Measurements from ENCODE around the gene TIMM17B. TPM values are rescaled to one million over a fixed set of nuclear protein-coding genes. Genes with fewer than 3 reads are reported as not detected.

The TIMM17B gene
- total RNA-seq, 1 experiment from 2014 or later: 89.7 TPM

GRCh38 chrX:48904180-48904579, 6.6 kb upstream of the TIMM17B start:
- Histone ChIP-seq H3K56ac (ENCODE audit: insufficient read length, low read depth, low read length) (no peak overlapping the region), H2BK20ac (ENCODE audit: low read depth, low read length, poor library complexity, severe bottlenecking) (no peak overlapping the region), H3T11ph (ENCODE audit: low read length) (no peak overlapping the region), H2BK15ac (ENCODE audit: low read depth, low read length) (no peak overlapping the region), H3K27me3 (ENCODE audit: insufficient read depth, low read length) (no peaks in the 10 kb centered on the region), H2BK120ac (ENCODE audit: low read depth, low read length, poor library complexity, severe bottlenecking) (no peak overlapping the region), H3K4ac (ENCODE audit: low read depth, low read length) (no peak overlapping the region), H3K79me1 (ENCODE audit: insufficient read depth, low read depth, low read length, poor library complexity, severe bottlenecking) (no peaks in the 10 kb centered on the region), H3K27ac (ENCODE audit: insufficient read length, low read depth, low read length) (no peak overlapping the region), H2BK5ac (ENCODE audit: insufficient read length, low read length) (no peak overlapping the region), H3K4me2 (ENCODE audit: insufficient read depth, insufficient read length, low read length) (no peak overlapping the region), H2AK5ac (ENCODE audit: insufficient read length, low read length) (no peak overlapping the region), H2BK12ac (ENCODE audit: insufficient read length, low read depth, low read length) (no peak overlapping the region), H4K91ac (ENCODE audit: insufficient read length, low read depth, low read length) (no peak overlapping the region), H4K5ac (ENCODE audit: insufficient read length, low read depth, low read length) (no peak overlapping the region), H3K9ac (ENCODE audit: extremely low read depth, insufficient read length, low read length) (no peak overlapping the region), H3K23ac (ENCODE audit: insufficient read length, low read depth, low read length) (no peak overlapping the region), H3K18ac (ENCODE audit: insufficient read length, low read depth, low read length) (no peak overlapping the region), H4K8ac (replicated peaks; ENCODE audit: insufficient read length, low read depth, low read length) (no peak overlapping the region), H2AFZ (ENCODE audit: low read length) (no peak overlapping the region), H4K20me1 (ENCODE audit: control insufficient read depth, insufficient read depth, insufficient read length) (peaks cover 3% of the 10 kb centered on the region), H3K9me3 (ENCODE audit: control insufficient read depth, low read depth, low read length) (no peaks in the 10 kb centered on the region), H3K23me2 (ENCODE audit: insufficient read length, low read depth, low read length, poor library complexity, severe bottlenecking) (no peaks in the 10 kb centered on the region), H3K4me1 (ENCODE audit: insufficient read depth, low read length) (no peaks in the 10 kb centered on the region), H3K14ac (ENCODE audit: insufficient read depth, low read length) (no peak overlapping the region), H3K79me2 (ENCODE audit: insufficient read depth, low read length) (no peaks in the 10 kb centered on the region; the same call in 1 of the 2 replicates)
- H3K9me3 Mint-ChIP-seq: peaks cover 72 to 73% of the 10 kb centered on the region in 2 experiments
- peaks cover 23 to 58% (median 50%) of the 10 kb centered on the region in 3 experiments for H3K36me3 Mint-ChIP-seq (ENCODE audit: insufficient read depth in 1 of 3, low read depth in 3 of 3)
- no CpG with 5 or more reads among the region's 8 CpGs for WGBS (ENCODE audit: extremely low coverage, insufficient read length, low lambda C conversion rate)
- peak overlapping the region in 1 of 3 experiments; percentile 13; a peak in 1 of 7 replicates for H3K27ac Mint-ChIP-seq
- peaks cover 4 to 5% of the 10 kb centered on the region in 2 experiments; a peak in 3 of 4 replicates for H3K4me1 Mint-ChIP-seq
- H3K4me3 Mint-ChIP-seq: peak overlapping the region in 1 of 2 experiments; percentile 61; a peak in 3 of 5 replicates
- no peak for TF ChIP-seq CTCF (conservative IDR thresholded peaks at IDR 0.05)
- no peak for DNase-seq
- H3K27me3 Mint-ChIP-seq (ENCODE audit: low read depth): no peaks in the 10 kb centered on the region; the same call in none of the 2 replicates
